ENCODE measurements around the gene SLC39A13. TPM values are rescaled to one million over a fixed set of nuclear protein-coding genes. Genes with fewer than 3 reads are reported as not detected.
A peak's percentile ranks its signal among the peaks of the same experiment; 100 is the strongest.

The SLC39A13 gene
- total and polyA plus RNA-seq, 2 of the 13 experiments (the other 11 are each of a cell fraction or from before 2014, with no cell fraction given): 15.3 to 30.5 TPM

GRCh38 chr11:47399860-47400767 lies 8.3 kb upstream of the SLC39A13 start (continued):
- TF ChIP-seq ZNF687 (CRISPR knock-in tag; IDR thresholded peaks at IDR 0.05): peak; percentile 23; the same call in 1 of the 2 replicates
- TF ChIP-seq AHDC1 (CRISPR knock-in tag; IDR thresholded peaks at IDR 0.05; ENCODE audit: borderline replicate concordance): no peak
- TF ChIP-seq ZNF460 (CRISPR knock-in tag; IDR thresholded peaks at IDR 0.05; ENCODE audit: borderline replicate concordance): no peak
- TF ChIP-seq AHR (CRISPR knock-in tag; IDR thresholded peaks at IDR 0.05): no peak
- TF ChIP-seq ETS1 (CRISPR knock-in tag; IDR thresholded peaks at IDR 0.05): no peak
- TF ChIP-seq POLR2A (IDR thresholded peaks at IDR 0.05; ENCODE audit: insufficient read depth in 1 of 2, low read depth in 2 of 2, low read length in 2 of 2): 0 out of 4 replicates have a peak, but pooled peaks of 1 of the 2 experiments have one; percentile 34
- TF ChIP-seq GABPB1 (CRISPR knock-in tag; IDR thresholded peaks at IDR 0.05): peak; percentile 43; the same call in 1 of the 2 replicates
- TF ChIP-seq, protein P1, sequence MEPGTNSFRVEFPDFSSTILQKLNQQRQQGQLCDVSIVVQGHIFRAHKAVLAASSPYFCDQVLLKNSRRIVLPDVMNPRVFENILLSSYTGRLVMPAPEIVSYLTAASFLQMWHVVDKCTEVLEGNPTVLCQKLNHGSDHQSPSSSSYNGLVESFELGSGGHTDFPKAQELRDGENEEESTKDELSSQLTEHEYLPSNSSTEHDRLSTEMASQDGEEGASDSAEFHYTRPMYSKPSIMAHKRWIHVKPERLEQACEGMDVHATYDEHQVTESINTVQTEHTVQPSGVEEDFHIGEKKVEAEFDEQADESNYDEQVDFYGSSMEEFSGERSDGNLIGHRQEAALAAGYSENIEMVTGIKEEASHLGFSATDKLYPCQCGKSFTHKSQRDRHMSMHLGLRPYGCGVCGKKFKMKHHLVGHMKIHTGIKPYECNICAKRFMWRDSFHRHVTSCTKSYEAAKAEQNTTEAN (CRISPR knock-in tag; conservative IDR thresholded peaks at IDR 0.05): no peak
